Ishikawa (cell line): ENCODE data around the gene GMDS.

Experiments used
- CEBPB ChIP-seq: IDR thresholded peaks from 2 replicates; pipeline ENCODE4 v1.6.1; 2012
- CREB1 ChIP-seq: IDR thresholded peaks from 2 replicates; pipeline ENCODE4 v1.6.1; 2012; ENCODE audit warnings: low read depth
- EGR1 ChIP-seq: IDR thresholded peaks from 2 replicates; pipeline ENCODE4 v1.6.1; 2012
- EP300 ChIP-seq: IDR thresholded peaks from 2 replicates; pipeline ENCODE4 v1.6.1; 2012; ENCODE audit warnings: borderline replicate concordance
- FOXM1 ChIP-seq: IDR thresholded peaks from 2 replicates; pipeline ENCODE4 v1.6.1; 2012; ENCODE audit warnings: low read depth, borderline replicate concordance
- NFIC ChIP-seq: IDR thresholded peaks from 2 replicates; pipeline ENCODE4 v1.6.1; 2012
- RAD21 ChIP-seq: IDR thresholded peaks from 2 replicates; pipeline ENCODE4 v1.6.1; 2012; ENCODE audit warnings: low read depth
- TAF1 ChIP-seq: IDR thresholded peaks from 2 replicates; pipeline ENCODE4 v1.6.1; 2012; ENCODE audit warnings: low read depth, mild to moderate bottlenecking
- TCF12 ChIP-seq: IDR thresholded peaks from 2 replicates; pipeline ENCODE4 v1.6.1; 2012; ENCODE audit warnings: low read depth
- TEAD4 ChIP-seq: IDR thresholded peaks from 2 replicates; pipeline ENCODE4 v1.6.1; 2012
- USF1 ChIP-seq: IDR thresholded peaks from 2 replicates; pipeline ENCODE4 v1.6.1; 2012
- YY1 ChIP-seq: IDR thresholded peaks from 2 replicates; pipeline ENCODE4 v1.6.1; 2012; ENCODE audit warnings: low read depth
- ZBTB7A ChIP-seq: IDR thresholded peaks from 2 replicates; pipeline ENCODE4 v1.6.1; 2012; ENCODE audit warnings: low read depth
- TF ChIP-seq, protein P1 (sequence below): IDR thresholded peaks from 2 replicates; pipeline ENCODE4 v1.6.1; 2012; ENCODE audit warnings: low read depth, mild to moderate bottlenecking
- TF ChIP-seq, protein P2 (sequence below): IDR thresholded peaks from 2 replicates; pipeline ENCODE4 v1.6.1; 2012

The GMDS gene

DNA sequence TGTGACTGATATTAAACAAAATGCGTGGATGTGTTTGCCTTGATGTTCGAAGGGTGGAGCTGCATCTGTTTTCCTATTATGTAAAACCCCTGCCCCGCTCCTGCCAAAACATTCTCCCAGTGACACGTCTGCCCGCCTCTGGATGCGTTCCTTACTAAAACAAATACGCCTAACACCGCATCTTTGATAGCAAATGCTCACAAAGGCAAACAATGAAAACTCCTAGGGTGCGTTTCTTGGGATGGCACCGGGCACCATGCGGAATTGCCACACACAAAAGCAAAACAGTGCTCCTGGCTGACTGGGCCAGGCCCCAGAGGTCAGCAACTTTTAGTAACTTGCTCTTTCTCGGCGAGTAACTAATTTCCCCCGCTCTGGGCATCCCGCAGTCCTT lies 644.6 kb downstream of the GMDS start:
- no peak for TF ChIP-seq TAF1
- no peak for TF ChIP-seq ZBTB7A
- TF ChIP-seq RAD21, result no peak
- TF ChIP-seq, protein P1, sequence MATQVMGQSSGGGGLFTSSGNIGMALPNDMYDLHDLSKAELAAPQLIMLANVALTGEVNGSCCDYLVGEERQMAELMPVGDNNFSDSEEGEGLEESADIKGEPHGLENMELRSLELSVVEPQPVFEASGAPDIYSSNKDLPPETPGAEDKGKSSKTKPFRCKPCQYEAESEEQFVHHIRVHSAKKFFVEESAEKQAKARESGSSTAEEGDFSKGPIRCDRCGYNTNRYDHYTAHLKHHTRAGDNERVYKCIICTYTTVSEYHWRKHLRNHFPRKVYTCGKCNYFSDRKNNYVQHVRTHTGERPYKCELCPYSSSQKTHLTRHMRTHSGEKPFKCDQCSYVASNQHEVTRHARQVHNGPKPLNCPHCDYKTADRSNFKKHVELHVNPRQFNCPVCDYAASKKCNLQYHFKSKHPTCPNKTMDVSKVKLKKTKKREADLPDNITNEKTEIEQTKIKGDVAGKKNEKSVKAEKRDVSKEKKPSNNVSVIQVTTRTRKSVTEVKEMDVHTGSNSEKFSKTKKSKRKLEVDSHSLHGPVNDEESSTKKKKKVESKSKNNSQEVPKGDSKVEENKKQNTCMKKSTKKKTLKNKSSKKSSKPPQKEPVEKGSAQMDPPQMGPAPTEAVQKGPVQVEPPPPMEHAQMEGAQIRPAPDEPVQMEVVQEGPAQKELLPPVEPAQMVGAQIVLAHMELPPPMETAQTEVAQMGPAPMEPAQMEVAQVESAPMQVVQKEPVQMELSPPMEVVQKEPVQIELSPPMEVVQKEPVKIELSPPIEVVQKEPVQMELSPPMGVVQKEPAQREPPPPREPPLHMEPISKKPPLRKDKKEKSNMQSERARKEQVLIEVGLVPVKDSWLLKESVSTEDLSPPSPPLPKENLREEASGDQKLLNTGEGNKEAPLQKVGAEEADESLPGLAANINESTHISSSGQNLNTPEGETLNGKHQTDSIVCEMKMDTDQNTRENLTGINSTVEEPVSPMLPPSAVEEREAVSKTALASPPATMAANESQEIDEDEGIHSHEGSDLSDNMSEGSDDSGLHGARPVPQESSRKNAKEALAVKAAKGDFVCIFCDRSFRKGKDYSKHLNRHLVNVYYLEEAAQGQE, result no peak
- TF ChIP-seq NFIC, result no peak
- no peak for TF ChIP-seq TCF12
- TF ChIP-seq YY1, result no peak
- TF ChIP-seq, protein P2, sequence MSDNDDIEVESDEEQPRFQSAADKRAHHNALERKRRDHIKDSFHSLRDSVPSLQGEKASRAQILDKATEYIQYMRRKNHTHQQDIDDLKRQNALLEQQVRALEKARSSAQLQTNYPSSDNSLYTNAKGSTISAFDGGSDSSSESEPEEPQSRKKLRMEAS, result no peak
- no peak for TF ChIP-seq FOXM1
- TF ChIP-seq TEAD4, result no peak

GRCh38 chr6:1600063-1600763 lies 645.2 kb downstream of the GMDS start:
- TF ChIP-seq CEBPB, result no peak

DNA sequence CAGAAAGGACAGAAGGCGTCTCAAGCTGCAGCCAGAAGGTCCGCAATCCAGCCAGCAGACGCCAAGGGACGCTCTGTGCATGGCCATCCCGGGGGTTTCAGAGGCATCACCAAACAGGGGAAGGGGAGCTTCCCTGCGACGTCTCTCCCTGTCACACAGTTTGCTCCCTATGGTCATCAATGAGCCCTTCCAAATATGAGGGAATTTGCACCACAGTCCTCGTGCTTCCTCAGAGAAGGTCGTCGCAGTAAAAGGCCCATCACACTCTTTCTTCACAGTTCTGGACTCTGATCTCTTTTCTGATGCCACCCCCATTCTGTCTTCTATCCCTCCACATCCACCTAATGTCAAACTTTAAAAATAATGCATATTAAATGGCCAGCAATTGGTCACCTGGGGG lies 645.9 kb downstream of the GMDS start:
- TF ChIP-seq CREB1 (no peak), TAF1 (no peak), NFIC (no peak), USF1 (no peak), ZBTB7A (no peak), EGR1 (no peak), CEBPB (no peak), EP300 (no peak), YY1 (no peak), TEAD4 (no peak), TCF12 (no peak)
- TF ChIP-seq, protein P1, result no peak
- TF ChIP-seq, protein P2, result no peak

DNA sequence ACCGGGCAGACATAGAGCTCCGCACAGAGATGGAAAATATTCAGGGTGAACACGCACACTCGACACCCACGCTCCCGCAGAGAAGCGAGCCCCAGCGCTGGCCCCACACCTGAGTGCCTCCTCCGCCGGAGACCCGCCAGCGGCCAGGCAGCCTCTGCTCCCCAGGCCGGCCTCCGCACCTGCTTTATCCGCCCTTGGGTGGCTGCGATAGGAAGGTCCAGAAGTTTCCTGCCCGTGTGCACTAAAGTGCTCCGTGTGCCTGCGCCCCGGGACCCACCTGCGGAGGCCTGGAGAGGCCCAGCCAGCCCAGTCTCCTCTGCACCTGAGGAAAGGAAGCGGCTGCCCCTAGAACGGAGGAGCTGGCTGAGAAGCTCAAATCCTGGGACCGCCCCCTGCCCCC lies 646.5 kb downstream of the GMDS start:
- TF ChIP-seq TAF1 (no peak), EGR1 (no peak), TCF12 (no peak), YY1 (no peak), RAD21 (no peak), CREB1 (no peak), USF1 (no peak), ZBTB7A (no peak), FOXM1 (no peak), EP300 (no peak), NFIC (no peak), TEAD4 (no peak), CEBPB (no peak)
- TF ChIP-seq, protein P1, result no peak
- TF ChIP-seq, protein P2, result no peak

DNA sequence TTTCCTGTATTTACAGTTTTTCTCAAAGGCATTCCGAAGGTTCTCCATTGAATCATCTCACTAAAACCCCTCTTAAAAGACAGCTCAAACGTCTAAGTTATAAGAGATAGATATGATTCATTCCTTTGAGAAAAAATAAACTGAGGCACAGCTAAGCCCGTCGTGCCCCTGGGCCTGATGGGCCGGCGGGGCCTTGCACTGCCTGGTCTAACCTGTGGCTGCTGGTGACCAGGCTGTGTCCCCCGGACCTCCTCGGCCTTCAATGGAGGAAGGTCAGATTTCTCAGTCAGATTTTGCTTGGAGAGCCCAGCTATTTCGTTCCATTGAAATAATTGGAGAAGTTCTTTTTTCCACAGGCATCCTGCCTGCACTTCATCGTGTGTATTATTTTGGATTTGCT lies 647.0 kb downstream of the GMDS start:
- TF ChIP-seq RAD21 (no peak), EP300 (no peak), ZBTB7A (no peak), CREB1 (no peak), TEAD4 (no peak), YY1 (no peak), EGR1 (no peak), CEBPB (no peak), FOXM1 (no peak), NFIC (no peak), USF1 (no peak)
- TF ChIP-seq, protein P2, result no peak
- TF ChIP-seq, protein P1, result no peak
